HepG2 (cell line): ENCODE measurements around the gene MMRN1. TPM values are rescaled to one million over a fixed set of nuclear protein-coding genes. Genes with fewer than 3 reads are reported as not detected.

Experiments
- ATAC-seq: fragments of 200-7000 bp; cut with Tn5 transposase; 3 replicates; pipeline ENCODE4 v1.9.1; 2020; ENCODE audit warnings: mild to moderate bottlenecking, moderate library complexity
- BruUV-seq: library from RNA; stranded (reverse); fragments of 400-500 nt; replicated peaks from 2 replicates; lab custom pipeline; 2021; lab: Mats Ljungman, UMichigan
- CTCF ChIA-PET: fragments of 300-600 bp; formaldehyde crosslinking; extraction: SDS; loops from one replicate; lab custom pipeline; 2021; ENCODE audit warnings: low total read pairs, inconsistent platforms, low intra/inter-chr PET ratio; lab: Yijun Ruan, JAX
- POLR2A ChIA-PET: fragments of 350-600 bp; sonication (Branson Sonifier 250); formaldehyde crosslinking; loops from one replicate; lab custom pipeline; 2020; ENCODE audit warnings: antibody characterized with exemption, inconsistent platforms; lab: Yijun Ruan, JAX
- DNase-seq: peaks from one replicate; pipeline ENCODE4 v3.0.0-alpha.2; 2015; ENCODE audit warnings: low spot score
- FAIRE-seq: peaks from 3 replicates; lab custom pipeline; 2011; peaks lifted over from hg19 to GRCh38; lab: Jason Lieb, UNC
- H2AFZ ChIP-seq: one replicate; pipeline ENCODE4 v1.6.1; 2011; ENCODE audit warnings: low read length, inconsistent platforms
- H3K27ac ChIP-seq: fragments of 300-600 bp; 3 replicates; pipeline ENCODE4 v1.8.0; 2011; ENCODE audit warnings: mixed run types, mild to moderate bottlenecking, mixed read lengths, low read length, inconsistent platforms; ENCODE audit not compliant: insufficient read depth; ENCODE audit errors: extremely low read length
- H3K27me3 ChIP-seq, 2 experiments: fragments of 200-600 bp in 1 of 2; 2 replicates in 1 of 2; 3 replicates in 1 of 2; pipeline versions ENCODE4 v1.6.0 to v1.8.0; 2011; ENCODE audit warnings: low read length in 2 of 2, mild to moderate bottlenecking in 2 of 2, moderate library complexity in 2 of 2, inconsistent platforms in 1 of 2; ENCODE audit not compliant: insufficient read depth in 2 of 2, control insufficient read depth in 1 of 2
- H3K36me3 ChIP-seq, 2 experiments: fragments of 200-600 bp in 1 of 2; replicated peaks in 1 of 2; 2 replicates in 1 of 2; 3 replicates in 1 of 2; pipeline versions ENCODE4 v1.5.1 to v1.8.0; 2011; ENCODE audit warnings: low read length in 2 of 2, inconsistent platforms in 1 of 2; ENCODE audit not compliant: insufficient read depth in 2 of 2, control insufficient read depth in 1 of 2
- H3K4me1 ChIP-seq: 2 replicates; pipeline ENCODE4 v1.5.1; 2012; ENCODE audit warnings: low read length, inconsistent platforms; ENCODE audit not compliant: insufficient read depth
- H3K4me2 ChIP-seq: 2 replicates; pipeline ENCODE4 v1.6.0; 2011; ENCODE audit warnings: low read depth, low read length, inconsistent platforms
- H3K4me3 ChIP-seq, 3 experiments: fragments of 200-600 bp in 1 of 3; sonication (generic), shearing (Covaris generic) in 1 of 3; replicated peaks in 1 of 3; 2 replicates each; pipeline ENCODE4 v1.5.1; 2011 to 2016; ENCODE audit warnings: low read length in 3 of 3, inconsistent platforms in 2 of 3, low read depth in 2 of 3, mild to moderate bottlenecking in 2 of 3, control low read depth in 1 of 3, mixed read lengths in 1 of 3; ENCODE audit not compliant: insufficient read depth in 1 of 3
- H3K79me2 ChIP-seq: one replicate; pipeline ENCODE4 v1.6.1; 2011; ENCODE audit warnings: low read length, inconsistent platforms; ENCODE audit not compliant: insufficient read depth
- H3K9ac ChIP-seq: 2 replicates; pipeline ENCODE4 v1.6.0; 2011; ENCODE audit warnings: mild to moderate bottlenecking, low read depth, low read length, inconsistent platforms; ENCODE audit not compliant: insufficient read depth
- H3K9me3 ChIP-seq: 2 replicates; pipeline ENCODE4 v1.5.1; 2012; ENCODE audit warnings: mild to moderate bottlenecking, low read length
- H4K20me1 ChIP-seq: 2 replicates; pipeline ENCODE4 v1.6.0; 2011; ENCODE audit warnings: inconsistent platforms, mild to moderate bottlenecking, low read length, moderate library complexity; ENCODE audit not compliant: insufficient read depth
- ESRRA ChIP-seq: sonication (generic); formaldehyde crosslinking; IDR thresholded peaks from 2 replicates; pipeline ENCODE4 v1.5.1; 2020; ENCODE audit warnings: mild to moderate bottlenecking, low read depth, missing genetic modification reagents
- FOXP1 ChIP-seq, 2 experiments: fragments of 450-650 bp in 1 of 2; IDR thresholded peaks; 2 replicates each; pipeline ENCODE4 v1.6.1; 2017 to 2018; ENCODE audit warnings: antibody characterized with exemption in 1 of 2
- HHEX ChIP-seq: IDR thresholded peaks from 2 replicates; pipeline ENCODE4 v1.6.1; 2016; ENCODE audit warnings: control low read depth
- IRF2 ChIP-seq: IDR thresholded peaks from 2 replicates; pipeline ENCODE4 v1.6.1; 2018; ENCODE audit warnings: missing genetic modification reagents, missing compliant biosample characterization
- KLF6 ChIP-seq: IDR thresholded peaks from 2 replicates; pipeline ENCODE4 v1.8.0; 2016; ENCODE audit warnings: missing biosample characterization, missing genetic modification reagents
- LCORL ChIP-seq, 2 experiments: fragments of 450-650 bp in 1 of 2; sonication (generic) in 1 of 2; formaldehyde crosslinking in 1 of 2; IDR thresholded peaks; 2 replicates each; pipeline versions ENCODE4 v1.5.0 to v1.6.1; 2017 to 2020; ENCODE audit warnings: antibody characterized with exemption in 1 of 2, missing genetic modification reagents in 1 of 2
- NFATC3 ChIP-seq: sonication (generic); formaldehyde crosslinking; IDR thresholded peaks from 2 replicates; pipeline ENCODE4 v1.5.1; 2020; ENCODE audit warnings: mild to moderate bottlenecking, missing genetic modification reagents
- NKX3-1 ChIP-seq: sonication (generic); formaldehyde crosslinking; IDR thresholded peaks from 2 replicates; pipeline ENCODE4 v1.5.0; 2020; ENCODE audit warnings: missing genetic modification reagents
- RCOR2 ChIP-seq: IDR thresholded peaks from 2 replicates; pipeline ENCODE4 v1.6.1; 2016; ENCODE audit warnings: missing biosample characterization, missing genetic modification reagents
- THYN1 ChIP-seq: sonication (generic); formaldehyde crosslinking; IDR thresholded peaks from 2 replicates; pipeline ENCODE4 v1.8.1; 2023; ENCODE audit warnings: low read depth, mild to moderate bottlenecking, moderate library complexity, missing genetic modification reagents, borderline replicate concordance
- ZNF841 ChIP-seq: sonication (generic); formaldehyde crosslinking; IDR thresholded peaks from 2 replicates; pipeline ENCODE4 v1.8.1; 2023; ENCODE audit warnings: missing genetic modification reagents, borderline replicate concordance
- WGBS: methylation state at CpG from one replicate; pipeline ENCODE4 v1.1.6; 2017; ENCODE audit warnings: low lambda C conversion rate; 5-methylcytosine and 5-hydroxymethylcytosine counted together
- in situ Hi-C: cut with HindIII; loops from 2 replicates; pipeline ENCODE4 v1.10.0; 2017; ENCODE audit warnings: low pct_unique_long_range_greater_than_20kb; ENCODE audit not compliant: extremely low pct_ligation_motif_present
- intact Hi-C: fragments of 100-400 bp; cut with micrococcal nuclease; formaldehyde crosslinking; loops from one replicate; pipeline ENCODE4 v1.10.0; 2022; ENCODE audit not compliant: unreplicated experiment
- polyA plus RNA-seq, 8 experiments: library from polyadenylated mRNA; depleted of rRNA in 3 of 8; stranded (reverse) in 7 of 8; unstranded in 1 of 8; fragments of >200 nt; fragmentation: Illumina TruSeq in 4 of 8; extraction: Trizol in 4 of 8; gene quantifications; 2 replicates each; pipeline versions ENCODE4 v1.2.1 to v1.2.3, GENCODE V29; 2011 to 2016; ENCODE audit warnings: low read depth in 4 of 8, missing spikeins in 1 of 8, mixed read lengths in 1 of 8; ENCODE audit not compliant: insufficient read depth in 1 of 8
- total RNA-seq, 5 experiments: library from RNA; depleted of rRNA; stranded (reverse); fragments of >200 nt; fragmentation: Illumina TruSeq; extraction: Trizol; gene quantifications; 2 replicates each; pipeline ENCODE4 v1.2.3, GENCODE V29; 2016; ENCODE audit warnings: low read depth in 1 of 5
- TF ChIP-seq, protein P1 (sequence below): sonication (generic); formaldehyde crosslinking; IDR thresholded peaks from 2 replicates; pipeline ENCODE4 v1.4.0; 2020; ENCODE audit warnings: mild to moderate bottlenecking, missing genetic modification reagents, borderline replicate concordance

Gene MMRN1
- total and polyA plus RNA-seq, 2 of the 13 experiments (the other 11 are each of a cell fraction or from before 2014, with no cell fraction given) = not detected

DNA sequence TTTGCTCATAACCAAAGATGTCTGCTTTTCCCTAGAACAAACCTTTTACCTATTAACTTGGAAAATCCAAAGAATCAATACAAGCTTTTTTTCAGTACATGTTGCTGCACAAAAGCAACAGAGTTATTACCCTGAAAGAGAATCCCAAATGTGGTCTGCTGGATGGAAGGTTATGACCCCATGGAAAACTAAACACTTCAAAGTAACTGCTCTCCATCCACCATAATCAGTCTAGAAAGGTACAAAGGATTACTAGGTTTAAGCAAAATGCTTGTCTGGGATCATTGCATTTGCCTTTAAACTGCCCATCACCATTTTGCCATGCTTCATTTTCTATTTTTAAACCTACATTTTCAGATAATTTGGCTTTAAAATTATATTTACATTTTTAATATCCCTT, 11.7 kb downstream of the MMRN1 start:
- BruUV-seq = no TSS peak
- Histone ChIP-seq H3K79me2 (no peaks in the 10 kb centered on the region), H4K20me1 (no peaks in the 10 kb centered on the region), H3K4me2 (no peak overlapping the region), H3K27me3 (no peaks in the 10 kb centered on the region), H3K4me3 (no peak overlapping the region), H3K4me1 (no peaks in the 10 kb centered on the region), H3K36me3 (no peaks in the 10 kb centered on the region), H3K9me3 (no peaks in the 10 kb centered on the region), H2AFZ (no peak overlapping the region), H3K9ac (no peak overlapping the region), H3K27ac (no peak overlapping the region)
- DNase-seq (no peak), ATAC-seq (no peak), FAIRE-seq (no peak)
- intact Hi-C loops = loop anchor here (10.0 kb wide), 1 partner anchor 652 kb away; no protein-coding TSS in a partner anchor
- TF ChIP-seq ESRRA (CRISPR knock-in tag) (no peak), RCOR2 (CRISPR knock-in tag) (no peak), HHEX (CRISPR knock-in tag) (no peak)
- CTCF ChIA-PET = no interaction called here
- in situ Hi-C loops = loop anchor here (10.0 to 25.0 kb wide), 3 partner anchors 252 to 669 kb away; no protein-coding TSS in a partner anchor
- POLR2A ChIA-PET = no interaction called here

DNA sequence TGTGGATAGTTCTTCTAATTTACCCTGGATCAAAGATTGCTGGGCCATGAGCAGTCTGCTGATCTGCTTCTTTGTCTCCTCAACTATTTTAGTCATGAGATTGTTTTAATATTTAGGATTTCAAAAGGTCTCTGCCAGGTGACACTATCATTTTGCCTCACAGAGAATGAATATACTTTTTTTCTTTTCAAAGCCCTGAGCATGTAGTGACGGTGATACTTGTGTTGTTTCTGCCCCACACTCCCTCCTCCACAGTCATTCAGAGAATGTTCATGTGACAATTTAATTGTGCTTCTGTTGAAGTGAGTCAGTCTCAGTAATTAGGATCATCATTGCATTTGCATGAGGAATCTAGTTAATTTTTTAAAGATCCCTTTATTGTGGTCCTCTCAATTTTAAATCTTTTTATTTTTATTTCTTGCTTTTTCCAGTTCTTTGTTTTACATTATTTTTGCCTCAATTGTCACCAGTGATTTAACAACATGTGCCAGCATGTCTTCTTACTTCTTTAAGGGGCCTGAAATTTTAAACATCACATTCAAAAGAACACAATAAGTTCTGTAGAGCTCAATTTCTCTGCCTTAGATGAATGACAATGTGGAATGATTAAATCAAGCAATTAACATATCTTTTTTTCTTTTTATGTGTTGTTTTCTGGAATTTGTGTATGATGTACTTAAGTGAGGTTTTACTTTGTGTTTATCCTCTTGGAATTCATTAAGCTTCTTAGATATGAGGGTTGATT, 12.3 kb downstream of the MMRN1 start:
- 0% methylated on average over 1 of the region's 1 CpG for WGBS
- H3K9me3 ChIP-seq = no peaks in the 10 kb centered on the region
- H3K27ac ChIP-seq = no peak overlapping the region
- H3K36me3 ChIP-seq = no peaks in the 10 kb centered on the region
- ChIA-PET POLR2A (no interaction called here), CTCF (no interaction called here)
- no peak for ATAC-seq
- no TSS peak for BruUV-seq
- H3K9ac ChIP-seq = no peak overlapping the region
- FAIRE-seq = no peak
- no peak overlapping the region for H3K4me3 ChIP-seq
- in situ Hi-C loops (loop anchor here (10.0 to 25.0 kb wide), 3 partner anchors 252 to 670 kb away; no protein-coding TSS in a partner anchor), intact Hi-C loops (loop anchor here (10.0 kb wide), 1 partner anchor 652 kb away; no protein-coding TSS in a partner anchor)
- no peak overlapping the region for H2AFZ ChIP-seq
- TF ChIP-seq KLF6 (CRISPR knock-in tag) = no peak
- no peak for TF ChIP-seq ZNF841 (CRISPR knock-in tag)
- no peak for TF ChIP-seq THYN1 (CRISPR knock-in tag)
- TF ChIP-seq NFATC3 (CRISPR knock-in tag) = no peak
- no peak for TF ChIP-seq FOXP1 (IDR thresholded peaks at IDR 0.05)
- TF ChIP-seq FOXP1 (CRISPR knock-in tag; IDR thresholded peaks at IDR 0.05) = no peak
- no peak for TF ChIP-seq NKX3-1 (CRISPR knock-in tag)
- no peak for TF ChIP-seq LCORL (IDR thresholded peaks at IDR 0.05)
- TF ChIP-seq LCORL (CRISPR knock-in tag; IDR thresholded peaks at IDR 0.05) = no peak
- TF ChIP-seq, protein P1, sequence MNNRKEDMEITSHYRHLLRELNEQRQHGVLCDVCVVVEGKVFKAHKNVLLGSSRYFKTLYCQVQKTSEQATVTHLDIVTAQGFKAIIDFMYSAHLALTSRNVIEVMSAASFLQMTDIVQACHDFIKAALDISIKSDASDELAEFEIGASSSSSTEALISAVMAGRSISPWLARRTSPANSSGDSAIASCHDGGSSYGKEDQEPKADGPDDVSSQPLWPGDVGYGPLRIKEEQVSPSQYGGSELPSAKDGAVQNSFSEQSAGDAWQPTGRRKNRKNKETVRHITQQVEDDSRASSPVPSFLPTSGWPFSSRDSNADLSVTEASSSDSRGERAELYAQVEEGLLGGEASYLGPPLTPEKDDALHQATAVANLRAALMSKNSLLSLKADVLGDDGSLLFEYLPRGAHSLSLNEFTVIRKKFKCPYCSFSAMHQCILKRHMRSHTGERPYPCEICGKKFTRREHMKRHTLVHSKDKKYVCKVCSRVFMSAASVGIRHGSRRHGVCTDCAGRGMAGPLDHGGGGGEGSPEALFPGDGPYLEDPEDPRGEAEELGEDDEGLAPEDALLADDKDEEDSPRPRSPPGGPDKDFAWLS (CRISPR knock-in tag) = no peak
- no peak for TF ChIP-seq IRF2 (CRISPR knock-in tag)
- no peak overlapping the region for H3K4me2 ChIP-seq
- no peaks in the 10 kb centered on the region for H4K20me1 ChIP-seq
- H3K27me3 ChIP-seq = no peaks in the 10 kb centered on the region
- H3K79me2 ChIP-seq = no peaks in the 10 kb centered on the region
- DNase-seq = no peak
- no peaks in the 10 kb centered on the region for H3K4me1 ChIP-seq
